NCI-H2081 treated with DMSO at 0.1 percent for 48 hours (cell line): ENCODE data around the gene PPARG.
A peak's percentile ranks its signal among the peaks of the same experiment; 100 is the strongest.
"Not testable (repeated sequence)": the region's sequence is repeated elsewhere in the genome, so short reads cannot be mapped to it uniquely, and the experiment has no call there.

Source experiments
- DNase-seq: peaks from one replicate; lab custom pipeline; 2025; lab: John Stamatoyannopoulos, UW

The PPARG gene

GRCh38 chr3:12462159-12462947, 173.5 kb downstream of the PPARG start:
- no peak for DNase-seq

DNA sequence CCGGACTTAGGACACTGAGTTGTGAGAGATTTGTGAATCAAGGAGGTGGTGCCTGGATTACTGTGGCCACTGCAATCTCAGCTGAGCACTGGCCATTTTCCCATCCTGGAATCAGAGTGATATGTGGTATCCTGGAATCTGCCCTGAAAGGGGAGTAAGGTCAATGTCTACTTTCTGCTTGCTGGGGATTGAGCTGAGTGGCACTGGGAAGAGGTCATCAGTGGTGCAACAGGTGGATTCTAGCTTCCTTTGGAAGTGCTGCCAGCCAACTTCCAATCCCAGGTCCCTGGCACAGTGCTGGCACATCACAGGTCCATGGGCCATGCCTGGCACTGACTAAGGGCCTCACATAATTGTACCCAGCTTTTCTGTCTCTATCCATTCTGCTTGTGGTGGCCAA, 174.8 kb downstream of the PPARG start:
- DNase-seq, result no peak

DNA sequence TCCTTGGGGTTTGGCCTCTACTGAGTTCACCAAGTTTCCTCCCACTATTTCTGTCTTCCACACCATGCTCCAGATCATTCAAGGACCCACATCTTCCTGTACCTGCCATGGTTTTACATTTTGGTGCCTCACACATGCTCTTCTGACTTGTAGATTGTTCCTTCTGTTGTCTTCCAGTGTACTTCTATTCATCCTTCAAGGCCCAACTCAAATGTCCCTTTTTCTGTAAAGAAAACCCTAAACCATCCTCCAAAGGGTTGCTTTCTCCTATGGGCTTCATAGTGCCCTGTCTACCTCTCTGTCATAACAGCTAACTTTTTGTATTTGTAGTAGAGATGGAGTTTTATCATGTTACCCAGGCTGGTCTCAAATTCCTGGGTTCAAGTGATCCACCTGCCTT, 175.3 kb downstream of the PPARG start:
- DNase-seq, result no peak

GRCh38 chr3:12465151-12465835, 176.4 kb downstream of the PPARG start:
- DNase-seq, result no peak

DNA sequence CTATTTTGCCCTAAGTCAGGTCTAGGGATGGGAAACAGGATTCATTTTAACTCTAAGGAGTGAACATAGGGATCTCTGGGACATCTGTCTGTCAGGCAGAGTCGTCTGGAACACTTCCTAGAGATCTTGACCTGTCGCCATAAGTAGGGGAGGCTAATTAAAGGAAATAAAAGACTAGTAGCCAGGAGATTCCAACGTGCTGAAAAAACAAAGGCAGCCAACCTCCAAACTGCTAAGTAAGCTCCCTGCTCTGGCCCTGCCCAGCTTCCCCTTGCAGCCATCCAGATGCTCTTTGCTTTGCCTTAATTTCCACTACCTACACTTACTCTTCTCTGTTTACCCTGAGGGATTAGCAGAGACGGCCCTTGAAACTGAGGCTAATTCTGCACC, 177.0 kb downstream of the PPARG start:
- no peak for DNase-seq

DNA sequence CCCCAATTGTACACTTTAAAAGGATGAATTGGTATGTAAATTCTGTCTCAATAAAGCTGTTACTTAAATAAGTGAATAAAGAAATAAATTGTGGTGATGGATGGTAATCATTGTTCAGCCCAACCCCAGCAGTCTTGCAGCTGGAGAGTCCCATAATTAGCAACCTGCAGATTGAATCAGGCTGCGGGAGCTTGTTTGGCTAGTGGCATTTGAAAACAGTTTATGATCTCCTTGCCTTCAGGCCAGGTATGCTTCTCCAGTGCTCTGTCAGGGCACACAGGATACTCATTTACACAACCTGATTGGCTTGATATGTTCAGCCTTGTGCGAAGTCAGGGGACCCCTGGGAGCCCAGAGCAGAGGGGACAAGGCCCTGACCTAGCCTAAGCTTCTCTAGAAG, 178.9 kb downstream of the PPARG start:
- peak; percentile 4 for DNase-seq

DNA sequence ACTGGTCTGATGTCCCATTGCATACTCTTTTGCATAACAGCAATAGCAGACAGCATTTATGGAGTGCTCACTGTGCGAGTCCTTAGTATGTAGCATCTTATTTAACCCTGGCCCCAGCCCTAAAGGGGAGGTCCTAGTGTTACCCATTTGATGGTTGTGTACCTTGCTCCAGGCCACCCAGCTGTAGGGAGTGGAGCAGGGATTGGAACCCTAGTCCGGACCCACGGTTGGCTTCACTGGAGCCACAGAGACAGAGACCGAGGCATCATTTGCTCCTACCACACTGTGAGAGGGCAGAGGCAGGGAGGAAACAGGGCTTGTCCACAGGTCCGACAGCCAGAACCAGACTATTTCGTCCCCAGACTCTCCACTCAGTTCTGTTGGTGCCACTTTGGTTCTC, 179.4 kb downstream of the PPARG start:
- DNase-seq, result no peak

- no peak for DNase-seq
These were observed 179.9 kb downstream of the PPARG start for GRCh38 chr3:12468757-12469156.

GRCh38 chr3:12469222-12469621, 180.4 kb downstream of the PPARG start:
- not testable (repeated sequence) for DNase-seq

DNA sequence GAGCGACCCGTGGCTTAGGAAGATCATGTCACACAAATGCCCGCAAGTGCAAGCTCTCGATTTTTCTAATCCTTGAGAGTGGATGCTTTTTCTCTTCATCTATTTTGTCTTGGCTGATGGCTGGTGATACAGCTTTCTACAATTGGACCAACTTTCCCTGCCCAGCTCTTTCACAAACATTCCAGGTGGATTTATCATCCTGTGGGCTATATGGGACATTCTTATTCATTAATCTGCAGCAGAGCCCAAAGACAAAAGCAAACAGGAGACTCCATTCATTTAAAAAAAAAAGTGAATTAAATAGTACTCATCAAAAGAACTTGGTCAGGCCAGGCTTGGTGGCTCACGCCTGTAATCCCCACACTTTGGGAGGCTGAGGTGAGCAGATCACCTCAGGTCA, 181.2 kb downstream of the PPARG start:
- DNase-seq, result no peak

DNA sequence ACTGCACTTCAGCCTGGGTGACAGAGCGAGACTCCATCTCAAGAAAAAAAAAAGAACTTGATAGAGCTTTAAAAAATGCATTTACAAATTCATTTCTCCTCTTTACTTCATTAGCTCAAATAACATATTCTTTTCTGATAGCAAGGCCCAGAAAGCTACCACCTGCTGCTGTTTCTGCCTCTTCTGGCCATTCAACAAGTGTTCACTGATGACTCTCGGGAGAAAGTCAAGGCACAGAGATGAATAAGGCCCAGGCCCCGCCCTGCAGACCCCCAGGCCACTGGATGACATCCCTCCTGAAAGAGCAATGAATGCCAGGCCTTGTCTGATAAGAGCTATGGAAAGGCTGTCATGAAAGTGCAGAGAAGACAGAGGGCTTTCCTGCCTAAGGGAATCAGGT, 181.8 kb downstream of the PPARG start:
- no peak for DNase-seq

- DNase-seq, result no peak
These were observed 182.4 kb downstream of the PPARG start for GRCh38 chr3:12471241-12471640.

DNA sequence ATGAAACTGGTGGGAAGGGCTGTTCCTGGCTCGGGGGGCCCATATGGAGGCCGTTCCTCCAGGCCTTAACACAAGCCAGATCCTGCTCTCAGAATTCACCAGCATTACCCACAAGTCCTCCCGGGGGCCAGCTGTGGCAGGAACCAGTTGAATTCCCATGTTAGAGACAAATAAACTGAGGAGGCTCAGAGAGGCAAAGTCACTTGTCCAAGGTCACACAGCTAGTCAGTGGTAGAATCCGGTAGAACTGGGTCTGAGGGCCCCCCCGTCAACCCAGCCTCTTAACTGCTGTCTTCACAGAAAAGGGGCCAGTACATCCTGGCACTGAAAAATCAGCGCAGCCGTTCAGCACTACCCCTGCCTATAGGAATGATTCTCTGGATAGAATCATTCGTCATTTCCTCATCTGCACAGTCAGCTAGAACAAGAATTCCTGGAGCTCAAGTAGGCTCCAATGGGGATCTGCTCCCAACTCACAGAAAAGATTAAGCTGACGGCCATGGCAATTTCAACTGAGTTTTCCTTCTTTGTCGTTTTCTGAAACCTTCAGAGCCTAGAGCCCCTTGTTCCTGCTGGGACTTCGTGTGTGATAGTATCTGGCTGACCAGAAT, 183.2 kb downstream of the PPARG start:
- no peak for DNase-seq

DNA sequence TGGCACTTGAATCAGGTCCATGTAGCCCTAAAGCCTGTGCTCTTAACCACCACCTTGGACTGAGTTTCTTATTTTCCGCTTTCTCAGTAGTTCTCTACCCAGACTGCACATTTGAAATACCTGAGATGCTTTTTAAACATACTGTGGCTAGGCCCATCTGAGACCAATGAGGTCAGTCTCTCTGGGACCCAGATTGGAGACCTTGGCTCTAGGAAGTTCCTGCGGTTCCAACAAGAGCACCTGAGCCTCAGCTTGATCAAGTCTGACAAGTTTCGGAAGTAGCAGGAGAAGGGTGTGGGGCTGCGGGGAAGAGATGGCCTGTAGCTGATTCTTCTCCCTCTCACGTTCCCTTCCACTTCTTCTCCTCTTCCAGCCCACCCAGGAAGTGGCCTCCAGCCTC, 183.9 kb downstream of the PPARG start:
- DNase-seq, result no peak

- no peak for DNase-seq
These were observed 184.6 kb downstream of the PPARG start for GRCh38 chr3:12473511-12473910.

DNA sequence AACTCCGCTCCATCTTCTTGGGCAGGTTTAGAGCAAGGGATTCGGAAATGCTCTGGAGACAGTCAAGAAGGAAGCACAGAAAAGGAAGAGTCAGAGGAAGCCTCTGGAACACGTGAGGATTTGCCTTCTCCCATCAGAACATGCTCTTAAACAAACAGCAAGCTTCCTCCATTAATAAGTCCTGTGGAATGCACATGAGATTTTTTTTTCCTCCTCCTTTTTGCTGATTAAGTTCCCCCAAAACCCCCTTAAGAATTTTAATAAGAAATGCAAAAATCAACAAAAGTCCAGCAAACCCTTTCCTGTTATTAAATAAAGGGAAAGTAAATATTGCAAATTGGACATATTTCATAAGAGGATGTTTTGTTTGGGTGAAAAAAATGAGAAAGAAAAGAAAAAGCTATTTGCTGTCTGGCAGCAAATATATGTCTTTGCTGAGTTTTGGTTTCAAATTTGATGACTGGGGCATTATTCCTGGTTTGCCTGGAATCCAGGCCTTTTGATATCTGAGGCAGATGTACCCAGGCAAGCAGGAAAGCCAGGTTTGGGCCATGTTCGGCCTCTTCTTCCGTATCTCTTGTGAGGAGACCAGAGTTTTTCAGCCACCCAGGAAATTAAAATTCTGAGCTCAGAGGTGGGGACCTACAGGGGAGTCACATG, 187.5 kb downstream of the PPARG start:
- no peak for DNase-seq

DNA sequence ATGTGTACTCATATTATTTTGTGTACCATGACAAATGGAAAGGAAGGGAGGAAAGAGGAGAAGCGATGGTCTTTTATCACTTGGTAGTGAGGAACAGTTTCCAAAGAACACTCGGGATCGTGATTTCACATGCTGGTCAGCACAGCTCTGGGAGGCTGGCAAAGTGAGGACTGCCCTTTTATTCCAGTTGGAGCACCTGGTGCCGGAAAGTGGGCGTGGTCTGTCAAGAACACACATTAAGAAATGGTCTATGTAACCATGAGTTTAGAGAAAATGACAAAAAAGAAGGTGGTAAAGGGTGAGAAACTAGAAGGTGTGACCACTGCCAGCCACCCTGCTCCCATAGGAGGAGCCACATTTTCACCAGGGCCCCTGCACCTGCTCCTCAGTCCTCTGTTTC, 188.4 kb downstream of the PPARG start:
- no peak for DNase-seq

- no peak for DNase-seq
These were observed 189.5 kb downstream of the PPARG start for GRCh38 chr3:12478326-12478725.

- not testable (repeated sequence) for DNase-seq
These were observed 190.3 kb downstream of the PPARG start for GRCh38 chr3:12479198-12479597.

- peak; percentile 9 for DNase-seq
These were observed 191.1 kb downstream of the PPARG start for GRCh38 chr3:12479919-12480427.

- DNase-seq, result no peak
These were observed 194.5 kb downstream of the PPARG start for GRCh38 chr3:12483410-12483809.

- DNase-seq, result no peak
These were observed 195.0 kb downstream of the PPARG start for GRCh38 chr3:12483872-12484197.
